LHCN-M2 (cell line): ENCODE data around the gene KIF1A. TPM values are rescaled to one million over a fixed set of nuclear protein-coding genes. Genes with fewer than 3 reads are reported as not detected.

Experiments used
- DNase-seq: peaks from one replicate; pipeline ENCODE4 v3.0.0-alpha.2; 2012; ENCODE audit warnings: low read depth
- total RNA-seq: library from RNA; depleted of rRNA; stranded (reverse); fragments of >200 nt; gene quantifications from 2 replicates; pipeline ENCODE4 v1.2.3, GENCODE V29; 2014

KIF1A gene
- total RNA-seq, 1 experiment from 2014 or later, result 0.75 TPM

GRCh38 chr2:240768216-240768615 is 51.8 kb downstream of the KIF1A start:
- DNase-seq, result no peak

DNA sequence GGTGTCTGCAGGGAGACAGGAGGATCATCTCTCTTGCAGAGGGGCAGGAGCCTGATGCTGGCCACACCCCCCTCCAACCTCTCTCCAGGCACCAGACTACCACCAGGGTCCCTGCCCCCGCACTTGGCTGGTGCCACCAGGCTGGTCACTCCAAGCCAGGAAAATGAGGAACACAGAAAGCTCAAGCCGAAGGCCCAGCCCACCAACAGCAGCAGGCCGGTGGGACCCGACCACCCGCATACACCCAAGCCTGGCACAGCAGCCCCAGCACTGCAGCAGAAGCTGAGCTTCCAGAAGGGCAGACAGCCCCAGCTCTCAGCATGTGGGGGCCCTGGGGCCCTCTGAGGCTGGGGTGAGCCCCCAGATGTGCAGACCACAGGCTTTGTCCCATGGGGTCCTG is 52.7 kb downstream of the KIF1A start:
- DNase-seq, result no peak

- no peak for DNase-seq
These were observed 53.9 kb downstream of the KIF1A start for GRCh38 chr2:240766072-240766471.

GRCh38 chr2:240765007-240765406 is 55.0 kb downstream of the KIF1A start:
- DNase-seq, result no peak

- DNase-seq, result no peak
These were observed 55.4 kb downstream of the KIF1A start for GRCh38 chr2:240764605-240765004.

DNA sequence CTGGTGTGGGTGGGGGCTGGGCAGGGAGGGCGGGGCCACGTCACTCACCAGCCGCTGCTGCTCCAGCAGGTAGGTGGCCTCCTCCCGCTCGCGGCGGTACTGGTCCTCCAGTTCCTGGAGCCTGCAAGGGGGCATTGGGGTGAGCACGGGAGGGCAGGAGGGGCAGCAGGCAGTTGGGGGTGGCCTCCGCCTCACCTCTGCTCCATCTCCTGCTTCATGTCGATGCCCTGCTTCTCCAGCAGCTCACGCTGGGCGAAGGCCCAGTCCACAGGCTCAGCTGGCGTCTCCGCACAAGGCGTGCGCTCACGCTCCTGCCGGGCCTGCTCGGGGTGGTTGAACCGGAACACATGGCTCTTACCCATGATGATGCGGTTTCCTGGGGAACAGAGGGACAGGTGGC is 57.0 kb downstream of the KIF1A start:
- no peak for DNase-seq

- DNase-seq, result no peak
These were observed 57.8 kb downstream of the KIF1A start for GRCh38 chr2:240762249-240762648.

DNA sequence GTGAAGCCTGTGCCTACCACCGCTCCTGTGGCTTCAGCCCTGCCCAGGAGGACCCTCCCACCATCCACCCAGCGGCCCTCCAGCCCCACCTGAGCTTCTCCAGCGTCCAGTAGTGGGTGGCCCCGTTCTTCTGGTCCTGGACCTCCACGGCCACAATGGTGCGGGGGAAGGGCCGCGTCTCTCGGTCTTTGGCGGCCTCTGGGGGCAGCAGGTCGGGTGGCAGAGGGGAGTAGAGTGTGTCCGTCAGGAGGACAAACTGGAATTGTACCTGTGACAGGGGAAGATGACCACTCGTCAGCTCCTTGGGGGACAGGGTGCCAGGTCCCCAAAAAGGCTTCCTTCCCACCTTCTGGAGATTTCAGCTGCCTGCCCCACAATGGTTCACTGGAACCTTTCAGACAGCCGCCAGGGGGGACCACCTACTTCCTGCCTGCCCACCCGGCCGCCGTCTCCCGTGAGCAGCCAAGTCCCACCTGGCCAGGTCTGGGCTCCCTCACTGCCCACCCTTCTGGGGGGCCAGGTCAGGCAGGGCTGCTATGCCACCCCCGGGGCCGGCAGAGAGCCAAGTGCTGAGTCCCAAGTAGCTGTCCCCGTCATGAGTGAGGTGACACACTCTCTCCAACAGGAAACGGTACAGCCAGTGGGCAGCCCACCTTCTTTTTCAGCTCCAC is 59.3 kb downstream of the KIF1A start:
- no peak for DNase-seq

DNA sequence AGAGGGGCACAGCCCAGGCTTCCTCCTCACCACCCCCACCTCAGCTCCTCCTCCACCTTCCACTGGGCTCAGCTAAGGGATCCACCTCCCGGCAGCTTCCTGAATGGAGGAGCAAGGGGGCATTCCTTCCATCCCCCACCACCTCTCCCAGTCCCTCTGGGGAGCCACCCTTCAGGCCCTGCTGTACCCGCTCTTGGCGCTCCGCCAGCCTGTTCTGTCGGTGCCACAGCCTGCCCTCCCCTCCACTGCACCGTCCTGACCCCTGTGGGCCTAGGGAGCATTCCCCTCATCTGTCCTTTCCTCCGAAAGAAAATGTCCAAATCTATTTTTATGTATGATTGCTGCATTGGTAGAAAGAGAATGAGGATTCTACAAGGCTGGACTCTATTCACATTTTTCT is 59.9 kb downstream of the KIF1A start:
- DNase-seq, result no peak

GRCh38 chr2:240759459-240759858 is 60.6 kb downstream of the KIF1A start:
- peak; percentile 3 for DNase-seq

DNA sequence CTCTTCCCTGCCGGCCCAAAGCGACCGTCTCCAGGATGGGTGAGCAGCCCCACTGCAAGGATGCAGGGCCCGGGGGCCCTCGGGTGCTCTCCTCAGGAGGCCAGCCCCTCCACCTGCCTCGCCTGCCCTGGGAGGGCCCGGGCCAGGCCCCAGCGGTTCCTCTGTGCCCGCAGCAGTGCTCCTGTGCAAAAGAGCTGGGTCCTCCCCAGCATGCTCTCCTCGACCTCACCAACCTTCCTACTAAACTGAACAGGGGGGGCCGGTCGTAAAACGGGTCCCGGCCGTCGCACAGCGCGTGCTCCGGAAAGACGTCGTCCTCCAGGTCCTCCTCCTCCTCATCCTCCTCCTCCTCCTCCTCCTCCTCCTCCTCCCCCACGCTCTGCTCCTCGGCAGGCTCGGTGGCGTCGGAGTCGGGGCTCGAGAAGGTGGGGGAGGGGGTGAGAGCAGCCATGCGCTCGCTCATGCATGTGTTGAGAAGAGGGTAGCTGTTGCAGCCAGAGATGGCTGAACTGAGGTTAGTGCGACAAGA is 62.9 kb downstream of the KIF1A start:
- no peak for DNase-seq

GRCh38 chr2:240752209-240752608 is 67.8 kb downstream of the KIF1A start:
- DNase-seq, result no peak

- DNase-seq, result no peak
These were observed 69.6 kb downstream of the KIF1A start for GRCh38 chr2:240750409-240750808.

DNA sequence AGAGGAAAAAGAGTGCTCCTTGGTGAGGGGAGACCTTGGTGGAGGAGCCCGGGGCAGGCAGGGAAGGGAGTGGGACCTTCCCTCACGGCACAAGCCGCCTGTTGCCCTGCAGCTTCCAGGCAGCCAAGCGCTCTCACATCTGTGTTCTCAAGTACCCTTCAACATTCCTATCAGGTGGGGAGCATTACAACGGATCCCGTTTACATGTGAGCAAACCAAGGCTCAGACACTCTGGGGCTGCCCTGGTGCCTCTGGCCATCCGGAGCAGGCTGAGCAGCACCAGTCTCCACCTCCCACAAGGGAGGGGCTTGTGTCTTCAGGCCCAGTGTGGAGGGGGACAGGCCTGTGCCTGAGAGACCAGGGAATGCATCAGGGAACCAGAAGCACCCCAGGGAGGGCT is 70.5 kb downstream of the KIF1A start:
- DNase-seq, result no peak

DNA sequence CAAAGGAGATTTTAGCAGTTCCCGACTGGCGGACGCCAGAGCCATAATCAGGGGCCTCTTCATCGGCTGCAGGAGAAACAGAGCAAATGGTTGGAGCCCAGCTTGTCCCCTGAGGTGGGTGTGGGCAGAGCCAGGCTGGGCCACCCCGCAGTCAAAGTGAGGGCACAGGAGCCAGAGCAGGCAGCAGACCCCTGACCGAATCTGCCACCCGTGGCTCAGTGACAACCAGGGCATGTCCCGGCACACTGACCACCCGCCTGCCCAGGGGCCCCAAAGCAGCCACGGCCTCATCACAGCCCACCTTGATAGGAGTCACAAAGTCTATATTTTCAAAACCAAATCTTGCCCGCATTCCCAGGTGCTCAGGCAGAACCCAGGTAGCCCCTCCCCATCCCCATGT is 72.8 kb downstream of the KIF1A start:
- DNase-seq, result no peak

- DNase-seq, result no peak
These were observed 73.3 kb downstream of the KIF1A start for GRCh38 chr2:240746671-240747070.

GRCh38 chr2:240745962-240746361 is 74.1 kb downstream of the KIF1A start:
- no peak for DNase-seq

- DNase-seq, result no peak
These were observed 74.6 kb downstream of the KIF1A start for GRCh38 chr2:240745456-240745855.

DNA sequence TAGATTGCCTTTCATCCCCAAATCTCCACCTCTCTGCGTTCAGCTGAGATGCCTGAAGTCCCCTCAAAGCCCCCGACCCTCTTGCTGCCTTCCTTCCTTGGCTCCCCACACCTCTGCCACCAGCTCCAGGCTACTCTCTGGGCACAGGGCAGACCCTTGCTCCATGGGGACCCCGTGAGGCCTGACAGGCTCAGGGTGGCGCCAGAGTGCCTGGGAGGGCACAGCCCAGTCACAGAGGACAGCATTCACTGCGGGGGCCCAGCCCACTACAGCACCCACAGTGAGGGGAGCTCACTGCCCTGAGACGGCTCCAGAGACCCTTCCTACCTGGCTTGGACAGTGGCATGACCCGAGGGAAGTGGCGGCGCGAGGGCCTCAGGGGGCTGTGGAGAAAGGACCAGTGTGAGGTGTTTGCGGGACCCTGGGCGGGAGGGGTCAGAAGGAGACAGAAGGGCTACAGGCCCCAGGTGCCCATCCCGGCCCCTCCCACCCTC is 77.4 kb downstream of the KIF1A start:
- DNase-seq, result no peak

DNA sequence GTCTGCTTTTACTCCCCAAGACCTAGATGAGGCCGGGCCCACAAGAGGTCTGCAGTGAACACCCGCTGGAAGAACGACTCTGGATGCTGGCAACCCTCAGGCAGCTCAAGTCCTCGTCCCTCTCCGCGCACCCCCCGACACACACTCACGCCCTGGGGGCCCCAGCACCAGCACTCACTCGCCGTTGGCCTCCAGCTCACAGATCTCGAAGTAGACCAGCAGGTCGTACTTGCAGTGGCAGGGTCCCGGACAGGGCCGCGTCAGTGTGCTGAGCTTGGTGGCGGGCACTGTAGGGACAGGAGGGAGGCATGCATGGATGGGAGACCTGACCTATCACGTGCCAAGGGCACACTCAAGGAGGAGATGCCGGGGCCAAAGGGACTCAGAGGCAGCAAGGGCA is 78.9 kb downstream of the KIF1A start:
- DNase-seq, result no peak

DNA sequence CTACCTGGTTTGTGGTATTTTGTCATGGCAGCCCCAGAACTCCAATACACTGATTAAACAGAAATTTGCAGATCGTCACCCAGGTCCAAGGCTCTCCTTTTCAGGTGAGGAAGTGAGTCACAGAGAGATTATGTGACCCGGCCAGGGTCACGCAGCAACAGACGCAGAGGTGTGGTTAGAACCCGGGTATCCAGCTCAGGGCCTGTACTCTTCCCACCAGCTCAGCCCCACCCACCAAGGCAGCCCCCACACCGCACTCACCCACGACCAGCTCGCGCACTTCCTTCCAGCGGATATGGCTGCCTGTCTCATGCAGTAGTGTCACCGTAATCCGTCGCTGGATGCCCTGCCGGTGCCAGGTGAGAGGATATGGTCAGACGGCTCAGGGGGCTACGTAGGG is 80.2 kb downstream of the KIF1A start:
- DNase-seq, result no peak

DNA sequence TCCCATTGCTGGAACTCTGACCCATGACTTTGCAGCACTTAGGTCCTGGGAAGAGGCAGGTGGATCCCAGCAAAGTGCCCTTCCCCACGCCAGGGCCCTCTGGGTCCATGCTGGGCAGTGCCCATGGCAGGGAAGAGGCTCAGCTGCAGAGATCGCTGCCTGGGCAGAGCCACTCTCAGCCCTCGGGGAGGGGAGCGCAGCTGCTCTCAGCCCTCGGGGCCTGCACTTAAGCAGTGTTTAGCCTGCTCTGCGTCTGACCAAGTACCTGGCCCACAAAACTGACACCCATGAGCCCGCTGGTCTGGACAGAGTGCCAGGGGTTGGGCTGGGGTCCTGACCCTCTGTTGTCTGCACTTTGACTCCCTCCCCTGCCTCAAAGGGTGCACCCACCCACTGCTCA is 82.1 kb downstream of the KIF1A start:
- DNase-seq, result no peak

- DNase-seq, result no peak
These were observed 82.5 kb downstream of the KIF1A start for GRCh38 chr2:240737512-240737911.
